ENCODE data around the gene SARDH.

GRCh38 chr9:133680250-133680975 lies 57.7 kb downstream of the SARDH start:
- TF ChIP-seq POLR2A (IDR thresholded peaks at IDR 0.05): no peak
- TF ChIP-seq CTCF (IDR thresholded peaks at IDR 0.05): no peak
